Naive thymus-derived CD8-positive, alpha-beta T cell (primary cell): ENCODE results near the gene LIME1. TPM values are rescaled to one million over a fixed set of nuclear protein-coding genes. Genes with fewer than 3 reads are reported as not detected.

Experiments used
- ATAC-seq, 2 donors: fragments of 150-1000 bp; cut with Tn5 transposase in 1 of 2; sonication (Bioruptor Pico), chemical (Tn5 transposase) in 1 of 2; 1 replicate in 1 of 2; 2 replicates in 1 of 2; pipeline ENCODE4 v1.10.0; 2021; ENCODE audit warnings: mild to moderate bottlenecking in 2 of 2, moderate library complexity in 2 of 2
- POLR2A ChIA-PET: fragments of 350-600 bp; sonication (Branson Sonifier 250); formaldehyde crosslinking; loops from one replicate; lab custom pipeline; 2021; ENCODE audit warnings: antibody characterized with exemption; lab: Charles Lee
- DNase-seq, 10 donors: peaks; one replicate each; pipeline versions ENCODE4 v3.0.0 to v3.0.0-alpha.2; 2020 to 2022
- H3K27ac Mint-ChIP-seq, 10 donors: one replicate each; pipeline ENCODE4 v1.8.0; 2020 to 2022; ENCODE audit warnings: mild to moderate bottlenecking in 10 of 10, mixed read lengths in 10 of 10, moderate library complexity in 4 of 10, inconsistent platforms in 1 of 10
- H3K27me3 Mint-ChIP-seq, 5 donors: one replicate each; pipeline ENCODE4 v1.8.0; 2021 to 2022; ENCODE audit warnings: mixed read lengths in 5 of 5
- H3K36me3 Mint-ChIP-seq, 3 donors: one replicate each; pipeline ENCODE4 v1.8.0; 2020 to 2022; ENCODE audit warnings: mixed read lengths in 3 of 3, mild to moderate bottlenecking in 2 of 3, inconsistent platforms in 1 of 3
- H3K4me1 Mint-ChIP-seq, 4 donors: one replicate each; pipeline ENCODE4 v1.8.0; 2021 to 2022; ENCODE audit warnings: mixed read lengths in 4 of 4
- H3K4me3 Mint-ChIP-seq, 10 donors: one replicate each; pipeline ENCODE4 v1.8.0; 2020 to 2022; ENCODE audit warnings: mild to moderate bottlenecking in 10 of 10, mixed read lengths in 10 of 10, moderate library complexity in 6 of 10, inconsistent platforms in 1 of 10
- H3K9me3 Mint-ChIP-seq, 9 donors: one replicate each; pipeline ENCODE4 v1.8.0; 2020 to 2022; ENCODE audit warnings: mixed read lengths in 9 of 9, mild to moderate bottlenecking in 3 of 9, inconsistent platforms in 1 of 9, moderate library complexity in 1 of 9
- polyA plus RNA-seq, 3 donors: library from polyadenylated mRNA; unstranded; fragments of 300-500 nt; fragmentation: Illumina TruSeq; gene quantifications; one replicate each; pipeline ENCODE4 v1.2.3, GENCODE V29; 2021
- total RNA-seq, 8 experiments: library from RNA in 2 of 8; stranded (reverse) in 2 of 8; gene quantifications; one replicate each; pipeline ENCODE4 v1.2.3 and lab custom pipeline; 2021 to 2026

The LIME1 gene, protein sequence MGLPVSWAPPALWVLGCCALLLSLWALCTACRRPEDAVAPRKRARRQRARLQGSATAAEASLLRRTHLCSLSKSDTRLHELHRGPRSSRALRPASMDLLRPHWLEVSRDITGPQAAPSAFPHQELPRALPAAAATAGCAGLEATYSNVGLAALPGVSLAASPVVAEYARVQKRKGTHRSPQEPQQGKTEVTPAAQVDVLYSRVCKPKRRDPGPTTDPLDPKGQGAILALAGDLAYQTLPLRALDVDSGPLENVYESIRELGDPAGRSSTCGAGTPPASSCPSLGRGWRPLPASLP
- total RNA-seq (100 to 1,000 TPM in 1 of 2 experiments, 10 to 100 TPM in 1; 95.0 to 104 TPM), polyA plus RNA-seq (100 to 1,000 TPM; 255 to 292 (median 282) TPM), total RNA-seq (lab: John Stamatoyannopoulos, UW) (0.98 to 5.9 (median 4.4) reads per million in 6 experiments)

- peak; percentile 67 to 79 for ATAC-seq
- POLR2A ChIA-PET = interaction anchor here (0.5 to 10.0 kb wide), 35 partner anchors 8 to 519 kb away, joined by 3 to 162 read pairs (median 5); partner anchors contain the start of genes ARFRP1, GMEB2, PPDPF and PRPF6
Observed at GRCh38 chr20:63735859-63736718, at the start of gene LIME1. LIME1 (plus strand) TSS chr20:63736664; CDS start chr20:63737550, 886 bp downstream.

GRCh38 chr20:63687419-63688178 lies 48.9 kb upstream of the LIME1 start:
- POLR2A ChIA-PET = interaction anchor here (1.2 to 1.4 kb wide), 4 partner anchors 9 to 61 kb away, joined by 3 to 4 read pairs (median 3); partner anchors contain the start of genes GMEB2 and TNFRSF6B
- no peaks in the 10 kb centered on the region for H3K27me3 Mint-ChIP-seq
- no peak for DNase-seq
- H3K36me3 Mint-ChIP-seq = no peaks in the 10 kb centered on the region
- peak overlapping the region in 1 of 10 donors; percentile 29 for H3K4me3 Mint-ChIP-seq
- ATAC-seq = no peak
- H3K27ac Mint-ChIP-seq = no peak overlapping the region
- H3K4me1 Mint-ChIP-seq = peaks cover 0 to 12% (median 6%) of the 10 kb centered on the region in 4 donors
- H3K9me3 Mint-ChIP-seq = peaks cover 0 to 1% (median 0%) of the 10 kb centered on the region in 9 donors

More at GRCh38 chr20:63735859-63736718, at the start of gene LIME1:
- no peaks in the 10 kb centered on the region for H3K27me3 Mint-ChIP-seq
- peaks cover 17 to 30% (median 29%) of the 10 kb centered on the region in 4 donors for H3K4me1 Mint-ChIP-seq
- peaks cover 0 to 14% (median 0%) of the 10 kb centered on the region in 3 donors for H3K36me3 Mint-ChIP-seq
- no peaks in the 10 kb centered on the region for H3K9me3 Mint-ChIP-seq
- H3K4me3 Mint-ChIP-seq = peak within 1 kb of the TSS; percentile 83 to 95 (median 90)
- peak; percentile 71 to 93 (median 88) for DNase-seq
- peak within 1 kb of the TSS; percentile 81 to 97 (median 94) for H3K27ac Mint-ChIP-seq

- POLR2A ChIA-PET = interaction anchor here (0.5 kb wide), 1 partner anchor 185 kb away, joined by 4 read pairs; no protein-coding TSS in a partner anchor
- DNase-seq = no peak
- Mint-ChIP-seq H3K4me1 (peaks cover 0 to 12% (median 6%) of the 10 kb centered on the region in 4 donors), H3K9me3 (peaks cover 0 to 2% (median 0%) of the 10 kb centered on the region in 9 donors), H3K27me3 (no peaks in the 10 kb centered on the region), H3K4me3 (no peak overlapping the region), H3K36me3 (no peaks in the 10 kb centered on the region), H3K27ac (peak overlapping the region in 1 of 10 donors; percentile 40)
- ATAC-seq = no peak
Observed at GRCh38 chr20:63688228-63689045, 48.0 kb upstream of the LIME1 start.

DNA sequence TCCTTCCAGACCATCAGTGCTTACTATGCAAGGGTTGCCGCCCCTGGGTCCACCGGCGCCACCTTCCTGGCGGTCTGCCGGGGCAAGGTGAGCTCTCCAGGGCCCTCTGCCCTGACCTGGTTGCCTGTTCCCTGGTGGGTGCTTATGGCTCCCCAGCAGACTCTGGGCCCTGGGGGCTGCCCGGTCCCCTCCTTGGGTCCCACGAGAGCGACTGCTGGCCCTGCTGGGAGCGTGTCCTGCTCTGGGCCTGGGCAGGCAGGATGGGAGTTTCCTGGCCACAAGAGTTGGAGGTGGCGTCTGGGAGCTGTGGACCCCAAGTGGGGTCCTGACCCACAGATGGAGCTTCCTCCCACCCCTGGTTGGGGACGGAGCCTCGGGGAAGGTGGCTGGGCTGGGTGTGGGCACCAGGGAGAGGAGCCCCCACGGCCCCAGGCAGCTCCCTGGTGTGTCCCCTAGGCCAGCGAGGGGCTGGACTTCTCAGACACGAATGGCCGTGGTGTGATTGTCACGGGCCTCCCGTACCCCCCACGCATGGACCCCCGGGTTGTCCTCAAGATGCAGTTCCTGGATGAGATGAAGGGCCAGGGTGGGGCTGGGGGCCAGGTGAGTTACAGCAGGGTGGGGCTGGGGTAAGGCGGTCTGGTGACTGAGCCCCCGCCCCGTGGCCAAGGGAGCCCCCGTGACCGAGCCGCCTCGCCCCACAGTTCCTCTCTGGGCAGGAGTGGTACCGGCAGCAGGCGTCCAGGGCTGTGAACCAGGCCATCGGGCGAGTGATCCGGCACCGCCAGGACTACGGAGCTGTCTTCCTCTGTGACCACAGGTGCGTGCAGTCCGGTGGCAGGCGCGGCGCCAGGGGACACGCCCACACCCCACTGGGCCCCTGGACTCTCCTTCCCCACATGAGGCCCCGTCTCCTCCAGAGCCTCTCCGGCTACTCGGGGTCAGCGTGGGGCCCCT lies 47.1 kb upstream of the LIME1 start:
- Mint-ChIP-seq H3K36me3 (peaks cover 0 to 3% (median 0%) of the 10 kb centered on the region in 3 donors), H3K4me3 (no peak overlapping the region), H3K9me3 (peaks cover 0 to 5% (median 0%) of the 10 kb centered on the region in 9 donors), H3K27me3 (no peaks in the 10 kb centered on the region), H3K27ac (no peak overlapping the region), H3K4me1 (peaks cover 0 to 16% (median 4%) of the 10 kb centered on the region in 4 donors)
- POLR2A ChIA-PET = interaction anchor here (0.5 kb wide), 2 partner anchors 86 to 184 kb away, joined by 3 to 4 read pairs; no protein-coding TSS in a partner anchor
- ATAC-seq (no peak), DNase-seq (peak in 1 of 10 donors; percentile 64)

- peaks cover 0 to 16% (median 4%) of the 10 kb centered on the region in 4 donors for H3K4me1 Mint-ChIP-seq
- H3K27ac Mint-ChIP-seq = peak overlapping the region in 1 of 10 donors; percentile 83
- peaks cover 0 to 5% (median 0%) of the 10 kb centered on the region in 9 donors for H3K9me3 Mint-ChIP-seq
- no peak for ATAC-seq
- peak in 2 of 10 donors; percentile 2 to 61 for DNase-seq
- no peaks in the 10 kb centered on the region for H3K27me3 Mint-ChIP-seq
- peaks cover 0 to 3% (median 0%) of the 10 kb centered on the region in 3 donors for H3K36me3 Mint-ChIP-seq
- no peak overlapping the region for H3K4me3 Mint-ChIP-seq
- POLR2A ChIA-PET = no interaction called here
Observed at GRCh38 chr20:63690003-63690897, 46.2 kb upstream of the LIME1 start.

- POLR2A ChIA-PET = interaction anchor here (1.5 kb wide), 1 partner anchor 184 kb away, joined by 3 read pairs; no protein-coding TSS in a partner anchor
- Mint-ChIP-seq H3K4me3 (peak overlapping the region in 2 of 10 donors; percentile 19 to 45), H3K36me3 (peaks cover 0 to 4% (median 0%) of the 10 kb centered on the region in 3 donors), H3K9me3 (peaks cover 0 to 5% (median 0%) of the 10 kb centered on the region in 9 donors), H3K27me3 (no peaks in the 10 kb centered on the region), H3K4me1 (peaks cover under 1 to 21% (median 7%) of the 10 kb centered on the region in 4 donors), H3K27ac (peak overlapping the region in 2 of 10 donors; percentile 71 to 83)
- ATAC-seq = peak in 1 of 2 donors; percentile 17
- DNase-seq = peak in 2 of 10 donors; percentile 5 to 56
Observed at GRCh38 chr20:63690898-63691710, 45.4 kb upstream of the LIME1 start.

GRCh38 chr20:63691711-63692435 lies 44.6 kb upstream of the LIME1 start:
- ATAC-seq (no peak), DNase-seq (peak in 1 of 10 donors; percentile 3)
- H3K36me3 Mint-ChIP-seq = peaks cover 0 to 5% (median 0%) of the 10 kb centered on the region in 3 donors
- H3K9me3 Mint-ChIP-seq = peaks cover 0 to 5% (median 0%) of the 10 kb centered on the region in 9 donors
- peaks cover 3 to 19% (median 9%) of the 10 kb centered on the region in 4 donors for H3K4me1 Mint-ChIP-seq
- H3K4me3 Mint-ChIP-seq = peak overlapping the region in 1 of 10 donors; percentile 19
- H3K27ac Mint-ChIP-seq = peak overlapping the region in 2 of 10 donors; percentile 66 to 83
- POLR2A ChIA-PET = interaction anchor here (1.5 kb wide), 1 partner anchor 183 kb away, joined by 3 read pairs; no protein-coding TSS in a partner anchor
- H3K27me3 Mint-ChIP-seq = no peaks in the 10 kb centered on the region

DNA sequence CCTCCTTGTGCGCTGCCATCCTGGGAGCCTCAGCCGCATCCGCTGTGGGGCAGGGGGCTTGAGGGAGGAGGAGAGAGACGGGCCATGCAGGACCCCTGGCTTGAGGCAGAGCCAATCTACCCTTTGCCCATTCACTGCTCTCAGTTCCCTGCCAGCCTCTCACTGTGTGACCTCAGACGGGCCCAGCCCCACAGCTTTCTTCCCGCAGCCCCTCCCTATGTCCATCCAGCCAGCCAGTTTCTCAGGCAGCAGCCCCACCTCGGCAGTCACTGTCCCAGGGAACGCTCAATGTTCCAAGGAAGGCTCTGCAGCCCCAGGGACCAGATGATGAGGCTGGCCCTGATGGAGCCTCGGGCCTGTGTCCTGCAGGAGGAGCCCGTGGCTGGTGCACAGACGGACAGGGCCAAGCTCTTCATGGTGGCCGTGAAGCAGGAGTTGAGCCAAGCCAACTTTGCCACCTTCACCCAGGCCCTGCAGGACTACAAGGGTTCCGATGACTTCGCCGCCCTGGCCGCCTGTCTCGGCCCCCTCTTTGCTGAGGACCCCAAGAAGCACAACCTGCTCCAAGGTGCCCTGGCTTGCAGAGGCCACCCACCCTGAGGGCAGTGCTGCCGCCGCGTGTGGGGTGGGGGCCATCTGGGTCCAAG lies 43.9 kb upstream of the LIME1 start:
- H3K27ac Mint-ChIP-seq = peak overlapping the region in 5 of 10 donors; percentile 29 to 77 (median 48)
- POLR2A ChIA-PET = interaction anchor here (1.5 kb wide), 1 partner anchor 182 kb away, joined by 3 read pairs; no protein-coding TSS in a partner anchor
- ATAC-seq (no peak), DNase-seq (peak in 1 of 10 donors; percentile 61)
- peaks cover 0 to 5% (median 0%) of the 10 kb centered on the region in 9 donors for H3K9me3 Mint-ChIP-seq
- peaks cover 0 to 5% (median 0%) of the 10 kb centered on the region in 3 donors for H3K36me3 Mint-ChIP-seq
- H3K27me3 Mint-ChIP-seq = no peaks in the 10 kb centered on the region
- H3K4me3 Mint-ChIP-seq = peak overlapping the region in 2 of 10 donors; percentile 20 to 50
- H3K4me1 Mint-ChIP-seq = peaks cover 5 to 21% (median 13%) of the 10 kb centered on the region in 4 donors
